Rectal smooth muscle tissue (tissue), 1 donor: ENCODE measurements around the gene MYH7.

Experiments used
- H3K27ac ChIP-seq: one replicate; pipeline ENCODE4 v1.7.0; 2013; ENCODE audit warnings: low read depth, low read length, inconsistent platforms
- H3K27me3 ChIP-seq: one replicate; pipeline ENCODE4 v1.7.0; 2013; ENCODE audit warnings: low read length; ENCODE audit not compliant: control insufficient read depth, insufficient read depth
- H3K36me3 ChIP-seq: one replicate; pipeline ENCODE4 v1.7.0; 2013; ENCODE audit warnings: low read length; ENCODE audit not compliant: control insufficient read depth, insufficient read depth
- H3K4me1 ChIP-seq: one replicate; pipeline ENCODE4 v1.7.0; 2013; ENCODE audit warnings: low read length; ENCODE audit not compliant: control insufficient read depth, insufficient read depth
- H3K4me3 ChIP-seq: one replicate; pipeline ENCODE4 v1.7.0; 2013; ENCODE audit warnings: low read length
- H3K9ac ChIP-seq: one replicate; pipeline ENCODE4 v1.7.0; 2013; ENCODE audit warnings: low read length

The MYH7 gene

GRCh38 chr14:23443881-23444280 lies 8.4 kb upstream of the MYH7 start:
- Histone ChIP-seq H3K4me1 (no peaks in the 10 kb centered on the region), H3K27me3 (no peaks in the 10 kb centered on the region), H3K9ac (no peak overlapping the region), H3K4me3 (no peak overlapping the region), H3K27ac (no peak overlapping the region), H3K36me3 (no peaks in the 10 kb centered on the region)

GRCh38 chr14:23443411-23443812 lies 8.0 kb upstream of the MYH7 start:
- Histone ChIP-seq H3K36me3 (no peaks in the 10 kb centered on the region), H3K27ac (no peak overlapping the region), H3K4me3 (no peak overlapping the region), H3K4me1 (peaks cover 2% of the 10 kb centered on the region), H3K27me3 (no peaks in the 10 kb centered on the region), H3K9ac (no peak overlapping the region)

- Histone ChIP-seq H3K4me3 (no peak overlapping the region), H3K36me3 (no peaks in the 10 kb centered on the region), H3K9ac (no peak overlapping the region), H3K4me1 (peaks cover 2% of the 10 kb centered on the region), H3K27ac (no peak overlapping the region), H3K27me3 (no peaks in the 10 kb centered on the region)
Measured at GRCh38 chr14:23442721-23443356, 7.4 kb upstream of the MYH7 start.

- Histone ChIP-seq H3K9ac (no peak overlapping the region), H3K27me3 (no peaks in the 10 kb centered on the region), H3K4me1 (peaks cover 2% of the 10 kb centered on the region), H3K27ac (no peak overlapping the region), H3K36me3 (no peaks in the 10 kb centered on the region), H3K4me3 (no peak overlapping the region)
Measured at GRCh38 chr14:23441076-23441475, 5.6 kb upstream of the MYH7 start.

- Histone ChIP-seq H3K4me3 (no peak overlapping the region), H3K36me3 (no peaks in the 10 kb centered on the region), H3K9ac (no peak overlapping the region), H3K27ac (no peak overlapping the region), H3K4me1 (peaks cover 2% of the 10 kb centered on the region), H3K27me3 (no peaks in the 10 kb centered on the region)
Measured at GRCh38 chr14:23439107-23439835, 3.8 kb upstream of the MYH7 start.

- H3K4me1 ChIP-seq = peaks cover 2% of the 10 kb centered on the region
Measured at GRCh38 chr14:23438101-23438971, 2.9 kb upstream of the MYH7 start.

GRCh38 chr14:23437133-23438100 lies 2.0 kb upstream of the MYH7 start:
- Histone ChIP-seq H3K27me3 (no peaks in the 10 kb centered on the region), H3K36me3 (no peaks in the 10 kb centered on the region), H3K9ac (no peak overlapping the region), H3K27ac (no peak overlapping the region), H3K4me3 (no peak overlapping the region), H3K4me1 (peaks cover 2% of the 10 kb centered on the region)

More at GRCh38 chr14:23438101-23438971, 2.9 kb upstream of the MYH7 start:
- Histone ChIP-seq H3K27me3 (no peaks in the 10 kb centered on the region), H3K27ac (peak overlapping the region; percentile 62), H3K36me3 (no peaks in the 10 kb centered on the region), H3K9ac (no peak overlapping the region), H3K4me3 (no peak overlapping the region)

- Histone ChIP-seq H3K27ac (no peak overlapping the region), H3K27me3 (no peaks in the 10 kb centered on the region), H3K4me1 (peaks cover 2% of the 10 kb centered on the region), H3K4me3 (no peak overlapping the region), H3K9ac (no peak overlapping the region), H3K36me3 (no peaks in the 10 kb centered on the region)
Measured at GRCh38 chr14:23436327-23437132, 1.1 kb upstream of the MYH7 start.

- H3K4me3 ChIP-seq = no peak overlapping the region
- H3K27ac ChIP-seq = no peak overlapping the region
- H3K27me3 ChIP-seq = no peaks in the 10 kb centered on the region
- H3K9ac ChIP-seq = no peak overlapping the region
- peaks cover 2% of the 10 kb centered on the region for H3K4me1 ChIP-seq
- no peaks in the 10 kb centered on the region for H3K36me3 ChIP-seq
Measured at GRCh38 chr14:23434488-23435222, 805 bp downstream of the MYH7 start.

- Histone ChIP-seq H3K27ac (no peak overlapping the region), H3K9ac (no peak overlapping the region), H3K36me3 (no peaks in the 10 kb centered on the region), H3K27me3 (no peaks in the 10 kb centered on the region), H3K4me1 (peaks cover 1% of the 10 kb centered on the region), H3K4me3 (no peak overlapping the region)
Measured at GRCh38 chr14:23433457-23433856, 2.0 kb downstream of the MYH7 start.

GRCh38 chr14:23432946-23433345 lies 2.5 kb downstream of the MYH7 start:
- Histone ChIP-seq H3K36me3 (no peaks in the 10 kb centered on the region), H3K4me3 (no peak overlapping the region), H3K4me1 (no peaks in the 10 kb centered on the region), H3K9ac (no peak overlapping the region), H3K27ac (no peak overlapping the region), H3K27me3 (no peaks in the 10 kb centered on the region)
